ENCODE measurements around the gene HLA-DPA1.

DNA sequence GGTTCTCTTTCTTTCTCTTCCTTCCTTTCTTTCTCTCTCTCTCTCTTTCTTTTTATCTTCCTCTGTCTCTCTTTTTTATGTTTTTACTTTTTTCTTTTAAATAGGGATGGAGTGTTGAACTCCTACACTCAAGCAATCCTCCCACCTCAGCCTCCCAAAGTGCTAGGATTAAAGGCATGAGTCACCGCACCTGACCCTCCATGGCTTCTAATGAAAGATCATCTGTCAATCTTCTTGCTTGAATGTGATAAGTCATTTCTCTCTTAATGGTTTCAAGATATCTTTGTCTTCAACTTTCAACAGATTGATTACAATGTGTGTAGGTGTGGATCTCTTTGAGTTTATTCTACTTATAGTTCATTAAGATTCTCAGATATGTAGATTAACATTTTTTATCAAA lies 38.9 kb downstream of the HLA-DPA1 start:
- TF ChIP-seq, protein P1, sequence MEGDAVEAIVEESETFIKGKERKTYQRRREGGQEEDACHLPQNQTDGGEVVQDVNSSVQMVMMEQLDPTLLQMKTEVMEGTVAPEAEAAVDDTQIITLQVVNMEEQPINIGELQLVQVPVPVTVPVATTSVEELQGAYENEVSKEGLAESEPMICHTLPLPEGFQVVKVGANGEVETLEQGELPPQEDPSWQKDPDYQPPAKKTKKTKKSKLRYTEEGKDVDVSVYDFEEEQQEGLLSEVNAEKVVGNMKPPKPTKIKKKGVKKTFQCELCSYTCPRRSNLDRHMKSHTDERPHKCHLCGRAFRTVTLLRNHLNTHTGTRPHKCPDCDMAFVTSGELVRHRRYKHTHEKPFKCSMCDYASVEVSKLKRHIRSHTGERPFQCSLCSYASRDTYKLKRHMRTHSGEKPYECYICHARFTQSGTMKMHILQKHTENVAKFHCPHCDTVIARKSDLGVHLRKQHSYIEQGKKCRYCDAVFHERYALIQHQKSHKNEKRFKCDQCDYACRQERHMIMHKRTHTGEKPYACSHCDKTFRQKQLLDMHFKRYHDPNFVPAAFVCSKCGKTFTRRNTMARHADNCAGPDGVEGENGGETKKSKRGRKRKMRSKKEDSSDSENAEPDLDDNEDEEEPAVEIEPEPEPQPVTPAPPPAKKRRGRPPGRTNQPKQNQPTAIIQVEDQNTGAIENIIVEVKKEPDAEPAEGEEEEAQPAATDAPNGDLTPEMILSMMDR (IDR thresholded peaks at IDR 0.05), result no peak
- TF ChIP-seq, protein P2, sequence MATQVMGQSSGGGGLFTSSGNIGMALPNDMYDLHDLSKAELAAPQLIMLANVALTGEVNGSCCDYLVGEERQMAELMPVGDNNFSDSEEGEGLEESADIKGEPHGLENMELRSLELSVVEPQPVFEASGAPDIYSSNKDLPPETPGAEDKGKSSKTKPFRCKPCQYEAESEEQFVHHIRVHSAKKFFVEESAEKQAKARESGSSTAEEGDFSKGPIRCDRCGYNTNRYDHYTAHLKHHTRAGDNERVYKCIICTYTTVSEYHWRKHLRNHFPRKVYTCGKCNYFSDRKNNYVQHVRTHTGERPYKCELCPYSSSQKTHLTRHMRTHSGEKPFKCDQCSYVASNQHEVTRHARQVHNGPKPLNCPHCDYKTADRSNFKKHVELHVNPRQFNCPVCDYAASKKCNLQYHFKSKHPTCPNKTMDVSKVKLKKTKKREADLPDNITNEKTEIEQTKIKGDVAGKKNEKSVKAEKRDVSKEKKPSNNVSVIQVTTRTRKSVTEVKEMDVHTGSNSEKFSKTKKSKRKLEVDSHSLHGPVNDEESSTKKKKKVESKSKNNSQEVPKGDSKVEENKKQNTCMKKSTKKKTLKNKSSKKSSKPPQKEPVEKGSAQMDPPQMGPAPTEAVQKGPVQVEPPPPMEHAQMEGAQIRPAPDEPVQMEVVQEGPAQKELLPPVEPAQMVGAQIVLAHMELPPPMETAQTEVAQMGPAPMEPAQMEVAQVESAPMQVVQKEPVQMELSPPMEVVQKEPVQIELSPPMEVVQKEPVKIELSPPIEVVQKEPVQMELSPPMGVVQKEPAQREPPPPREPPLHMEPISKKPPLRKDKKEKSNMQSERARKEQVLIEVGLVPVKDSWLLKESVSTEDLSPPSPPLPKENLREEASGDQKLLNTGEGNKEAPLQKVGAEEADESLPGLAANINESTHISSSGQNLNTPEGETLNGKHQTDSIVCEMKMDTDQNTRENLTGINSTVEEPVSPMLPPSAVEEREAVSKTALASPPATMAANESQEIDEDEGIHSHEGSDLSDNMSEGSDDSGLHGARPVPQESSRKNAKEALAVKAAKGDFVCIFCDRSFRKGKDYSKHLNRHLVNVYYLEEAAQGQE (IDR thresholded peaks at IDR 0.05; ENCODE audit: insufficient read depth in 1 of 2, low read depth in 2 of 2, low read length in 1 of 2), result no peak
- no peak for TF ChIP-seq SIN3A (IDR thresholded peaks at IDR 0.05; ENCODE audit: borderline replicate concordance, insufficient read depth, low read depth, low read length)
- TF ChIP-seq POLR2AphosphoS5 (IDR thresholded peaks at IDR 0.05; ENCODE audit: low read depth, low read length), result no peak
- no peak for TF ChIP-seq TCF7L2 (IDR thresholded peaks at IDR 0.05; ENCODE audit: low read depth, low read length)
